Astrocyte (in vitro differentiated cells and primary cell): Measurements from ENCODE around the gene PRIMA1. TPM values are rescaled to one million over a fixed set of nuclear protein-coding genes. Genes with fewer than 3 reads are reported as not detected.

ENCODE experiments used
- DNase-seq: peaks from one replicate; pipeline ENCODE4 v3.0.0-alpha.2; 2010; ENCODE audit warnings: low read depth
- FAIRE-seq: peaks from 2 replicates; lab custom pipeline; 2011; peaks lifted over from hg19 to GRCh38; lab: Jason Lieb, UNC
- H2AFZ ChIP-seq: 2 replicates; pipeline ENCODE4 v1.6.0; 2012; ENCODE audit warnings: low read depth, low read length, inconsistent platforms
- H3K27ac ChIP-seq: 2 replicates; pipeline ENCODE4 v1.5.1; 2011; ENCODE audit warnings: low read depth, low read length, inconsistent platforms
- H3K27me3 ChIP-seq: 2 replicates; pipeline ENCODE4 v1.6.0; 2011; ENCODE audit warnings: low read length, inconsistent platforms; ENCODE audit not compliant: insufficient read depth
- H3K36me3 ChIP-seq: 2 replicates; pipeline ENCODE4 v1.5.1; 2011; ENCODE audit warnings: low read length, inconsistent platforms; ENCODE audit not compliant: insufficient read depth
- H3K4me1 ChIP-seq: 2 replicates; pipeline ENCODE4 v1.5.1; 2011; ENCODE audit warnings: low read length, inconsistent platforms; ENCODE audit not compliant: insufficient read depth
- H3K4me2 ChIP-seq: 2 replicates; pipeline ENCODE4 v1.6.0; 2012; ENCODE audit warnings: low read length, inconsistent platforms
- H3K4me3 ChIP-seq: 2 replicates; pipeline ENCODE4 v1.5.1; 2011; ENCODE audit warnings: low read depth, mild to moderate bottlenecking, low read length, inconsistent platforms; ENCODE audit not compliant: insufficient read depth
- H3K79me2 ChIP-seq: 2 replicates; pipeline ENCODE4 v1.6.0; 2012; ENCODE audit warnings: mild to moderate bottlenecking, low read length, inconsistent platforms; ENCODE audit not compliant: insufficient read depth
- H3K9ac ChIP-seq: 2 replicates; pipeline ENCODE4 v1.6.0; 2012; ENCODE audit warnings: mild to moderate bottlenecking, low read length, inconsistent platforms
- H3K9me3 ChIP-seq: 2 replicates; pipeline ENCODE4 v1.5.1; 2012; ENCODE audit warnings: low read depth, mild to moderate bottlenecking, low read length, inconsistent platforms; ENCODE audit not compliant: insufficient read depth
- H4K20me1 ChIP-seq: 2 replicates; pipeline ENCODE4 v1.6.0; 2012; ENCODE audit warnings: low read length, inconsistent platforms; ENCODE audit not compliant: insufficient read depth
- H3K27ac Mint-ChIP-seq: one replicate; pipeline ENCODE4 v1.8.0; 2021; ENCODE audit warnings: mild to moderate bottlenecking, mixed read lengths; ENCODE audit not compliant: unreplicated experiment
- H3K27me3 Mint-ChIP-seq: one replicate; pipeline ENCODE4 v1.8.0; 2021; ENCODE audit warnings: low read depth, mixed read lengths; ENCODE audit not compliant: unreplicated experiment
- H3K36me3 Mint-ChIP-seq: one replicate; pipeline ENCODE4 v1.8.0; 2021; ENCODE audit warnings: low read depth, mixed read lengths; ENCODE audit not compliant: unreplicated experiment
- H3K4me1 Mint-ChIP-seq: one replicate; pipeline ENCODE4 v1.8.0; 2021; ENCODE audit warnings: low read depth, mixed read lengths; ENCODE audit not compliant: unreplicated experiment
- H3K4me3 Mint-ChIP-seq: one replicate; pipeline ENCODE4 v1.8.0; 2021; ENCODE audit warnings: mild to moderate bottlenecking, moderate library complexity, mixed read lengths; ENCODE audit not compliant: unreplicated experiment
- H3K9me3 Mint-ChIP-seq: one replicate; pipeline ENCODE4 v1.8.0; 2021; ENCODE audit warnings: mild to moderate bottlenecking, mixed read lengths; ENCODE audit not compliant: unreplicated experiment
- CTCF ChIP-seq: IDR thresholded peaks from 2 replicates; pipeline ENCODE4 v1.5.1; 2011; ENCODE audit warnings: low read depth, mild to moderate bottlenecking, inconsistent platforms, low read length, moderate library complexity; ENCODE audit not compliant: insufficient read depth
- EZH2 ChIP-seq: IDR thresholded peaks from 2 replicates; pipeline ENCODE4 v1.6.1; 2012; ENCODE audit warnings: mild to moderate bottlenecking, low read length, inconsistent platforms; ENCODE audit not compliant: insufficient read depth
- total RNA-seq: library from RNA; stranded (reverse); gene quantifications from 2 replicates; pipeline ENCODE4 v1.2.1, GENCODE V29; 2021

Gene PRIMA1
- total RNA-seq, 1 donor from 2014 or later, result not detected

GRCh38 chr14:93674343-93674742, 113.9 kb downstream of the PRIMA1 start:
- peaks cover 2% of the 10 kb centered on the region for H3K9me3 Mint-ChIP-seq
- H3K36me3 Mint-ChIP-seq, result no peaks in the 10 kb centered on the region
- no peak overlapping the region for H3K27ac Mint-ChIP-seq
- no peaks in the 10 kb centered on the region for H4K20me1 ChIP-seq
- TF ChIP-seq EZH2, result no peak
- no peak for TF ChIP-seq CTCF
- H3K9me3 ChIP-seq, result no peaks in the 10 kb centered on the region
- no peak for DNase-seq
- no peak overlapping the region for H3K4me3 ChIP-seq
- peaks cover 4% of the 10 kb centered on the region for H3K4me1 Mint-ChIP-seq
- no peaks in the 10 kb centered on the region for H3K4me1 ChIP-seq
- H3K27me3 Mint-ChIP-seq, result peaks cover 4% of the 10 kb centered on the region
- H3K9ac ChIP-seq, result no peak overlapping the region
- H3K79me2 ChIP-seq, result no peaks in the 10 kb centered on the region
- H3K27me3 ChIP-seq, result no peaks in the 10 kb centered on the region
- H3K27ac ChIP-seq, result no peak overlapping the region
- no peak for FAIRE-seq
- no peak overlapping the region for H3K4me3 Mint-ChIP-seq
- H3K4me2 ChIP-seq, result no peak overlapping the region
- H2AFZ ChIP-seq, result no peak overlapping the region
- H3K36me3 ChIP-seq, result no peaks in the 10 kb centered on the region

GRCh38 chr14:93669632-93670031, 118.7 kb downstream of the PRIMA1 start:
- Histone ChIP-seq H3K36me3 (no peaks in the 10 kb centered on the region), H3K4me3 (no peak overlapping the region), H3K4me2 (no peak overlapping the region), H3K27me3 (no peaks in the 10 kb centered on the region), H3K9me3 (no peaks in the 10 kb centered on the region), H3K4me1 (no peaks in the 10 kb centered on the region), H3K9ac (no peak overlapping the region), H3K27ac (no peak overlapping the region), H4K20me1 (no peaks in the 10 kb centered on the region), H2AFZ (no peak overlapping the region), H3K79me2 (no peaks in the 10 kb centered on the region)
- Mint-ChIP-seq H3K4me1 (no peaks in the 10 kb centered on the region), H3K4me3 (no peak overlapping the region), H3K36me3 (no peaks in the 10 kb centered on the region), H3K9me3 (peaks cover 14% of the 10 kb centered on the region), H3K27ac (no peak overlapping the region), H3K27me3 (peaks cover 4% of the 10 kb centered on the region)
- FAIRE-seq (no peak), DNase-seq (no peak)
- TF ChIP-seq EZH2 (no peak), CTCF (no peak)

Other genes with a start within 250 kb of the PRIMA1 start
- not detected in 2 replicates for gene FAM181A, start 138.9 kb upstream of the PRIMA1 start, total RNA-seq
- 0.25 TPM in 1 of 2 replicates, not detected in the other for gene ASB2, start 188.1 kb upstream of the PRIMA1 start, total RNA-seq
- not detected in 2 replicates for gene CCDC197, start 208.8 kb upstream of the PRIMA1 start, total RNA-seq
- 3.1 and 3.3 TPM in 2 replicates for gene OTUB2, start 237.9 kb upstream of the PRIMA1 start, total RNA-seq